ENCODE data around the gene RBM10. TPM values are rescaled to one million over a fixed set of nuclear protein-coding genes. Genes with fewer than 3 reads are reported as not detected.

The RBM10 gene
- total RNA-seq, 1 experiment from 2014 or later, result 46.9 TPM

GRCh38 chrX:47230136-47230868 lies 85.3 kb downstream of the RBM10 start:
- no peaks in the 10 kb centered on the region for H3K9me3 ChIP-seq
- no peak for DNase-seq
- no peaks in the 10 kb centered on the region for H3K27me3 ChIP-seq
- H3K36me3 ChIP-seq, result peaks cover 13% of the 10 kb centered on the region
- H3K4me3 ChIP-seq, result no peak overlapping the region

- peaks cover 13% of the 10 kb centered on the region for H3K36me3 ChIP-seq
- H3K9me3 ChIP-seq, result no peaks in the 10 kb centered on the region
- H3K27me3 ChIP-seq, result no peaks in the 10 kb centered on the region
- DNase-seq, result no peak
- no peak overlapping the region for H3K4me3 ChIP-seq
Observed at GRCh38 chrX:47231167-47231566, 86.1 kb downstream of the RBM10 start.

GRCh38 chrX:47232197-47232802 lies 87.3 kb downstream of the RBM10 start:
- Histone ChIP-seq H3K4me3 (peak overlapping the region; percentile 89), H3K27me3 (no peaks in the 10 kb centered on the region), H3K9me3 (no peaks in the 10 kb centered on the region), H3K36me3 (peaks cover 13% of the 10 kb centered on the region)
- no peak for DNase-seq

- DNase-seq, result no peak
- Histone ChIP-seq H3K36me3 (peaks cover 8% of the 10 kb centered on the region), H3K4me3 (peak within 1 kb of the TSS; percentile 89), H3K9me3 (no peaks in the 10 kb centered on the region), H3K27me3 (no peaks in the 10 kb centered on the region)
Observed at GRCh38 chrX:47232803-47233332, 87.8 kb downstream of the RBM10 start, which contains the start of gene USP11. USP11 (plus strand) TSS chrX:47233009; CDS start chrX:47233044, 35 bp downstream.

- Histone ChIP-seq H3K4me3 (peak overlapping the region; percentile 89), H3K36me3 (peaks cover 3% of the 10 kb centered on the region), H3K27me3 (no peaks in the 10 kb centered on the region), H3K9me3 (no peaks in the 10 kb centered on the region)
- peak; percentile 94 for DNase-seq
Observed at GRCh38 chrX:47233333-47234113, 88.5 kb downstream of the RBM10 start.

GRCh38 chrX:47234583-47234982 lies 89.6 kb downstream of the RBM10 start:
- no peak for DNase-seq
- Histone ChIP-seq H3K9me3 (no peaks in the 10 kb centered on the region), H3K4me3 (peak overlapping the region; percentile 89), H3K27me3 (no peaks in the 10 kb centered on the region), H3K36me3 (no peaks in the 10 kb centered on the region)

GRCh38 chrX:47235691-47236103 lies 90.7 kb downstream of the RBM10 start:
- no peak for DNase-seq
- no peak overlapping the region for H3K4me3 ChIP-seq
- H3K36me3 ChIP-seq, result no peaks in the 10 kb centered on the region
- H3K27me3 ChIP-seq, result no peaks in the 10 kb centered on the region
- H3K9me3 ChIP-seq, result no peaks in the 10 kb centered on the region

Other genes with a start within 250 kb of the RBM10 start
- gene JADE3, start 232.8 kb upstream of the RBM10 start, total RNA-seq (2014; rRNA removed; shearing (Covaris generic); ENCODE audit: low replicate concordance), result 7.9 and 8.5 TPM in 2 replicates
- gene RGN, start 66.8 kb upstream of the RBM10 start, total RNA-seq (2014; rRNA removed; shearing (Covaris generic); ENCODE audit: low replicate concordance), result 0.30 TPM in 1 of 2 replicates, not detected in the other
- gene NDUFB11, start 519 bp upstream of the RBM10 start, total RNA-seq (2014; rRNA removed; shearing (Covaris generic); ENCODE audit: low replicate concordance), result 65.9 and 80.8 TPM in 2 replicates
- 108 and 121 TPM in 2 replicates for gene UBA1, start 48.6 kb downstream of the RBM10 start, total RNA-seq (2014; rRNA removed; shearing (Covaris generic); ENCODE audit: low replicate concordance)
- gene CDK16, start 73.5 kb downstream of the RBM10 start, total RNA-seq (2014; rRNA removed; shearing (Covaris generic); ENCODE audit: low replicate concordance), result 38.2 and 71.2 TPM in 2 replicates
- gene USP11, start 87.8 kb downstream of the RBM10 start, total RNA-seq (2014; rRNA removed; shearing (Covaris generic); ENCODE audit: low replicate concordance), result 16.0 and 16.2 TPM in 2 replicates
- 2.2 TPM in 1 of 2 replicates, not detected in the other for gene ZNF157, start 225.4 kb downstream of the RBM10 start, total RNA-seq (2014; rRNA removed; shearing (Covaris generic); ENCODE audit: low replicate concordance)

Measured in MG63 (cell line).